A549 (cell line): Measurements from ENCODE around the gene NTN1. TPM values are rescaled to one million over a fixed set of nuclear protein-coding genes. Genes with fewer than 3 reads are reported as not detected.
A peak's percentile ranks its signal among the peaks of the same experiment; 100 is the strongest.

Experiments
- ATAC-seq, 2 experiments: fragments of 200-7000 bp in 1 of 2; fragments of >200 bp in 1 of 2; cut with Nextera tagmentation in 1 of 2; cut with Tn5 transposase in 1 of 2; 3 replicates each; pipeline versions ENCODE4 v1.8.0 to v1.9.1; 2018 to 2020; ENCODE audit warnings: mild to moderate bottlenecking in 1 of 2, moderate library complexity in 1 of 2
- CTCF ChIA-PET: fragments of 300-600 bp; sonication (Branson Sonifier 250); formaldehyde crosslinking; extraction: SDS; loops from one replicate; lab custom pipeline; 2021; ENCODE audit warnings: antibody characterized with exemption, inconsistent platforms; lab: Yijun Ruan, JAX
- POLR2A ChIA-PET: fragments of 350-600 bp; formaldehyde crosslinking; extraction: SDS; loops from one replicate; lab custom pipeline; 2021; ENCODE audit warnings: antibody characterized with exemption, inconsistent platforms; lab: Yijun Ruan, JAX
- DNase-seq, 2 experiments: peaks; one replicate each; pipeline versions ENCODE4 v3.0.0 to v3.0.0-alpha.2; 2011 to 2016; ENCODE audit warnings: low read depth in 1 of 2, low spot score in 1 of 2
- FAIRE-seq: peaks from 2 replicates; lab custom pipeline; 2011; peaks lifted over from hg19 to GRCh38; lab: Jason Lieb, UNC
- H3K27ac ChIP-seq, 2 experiments: fragments of >200 bp; sonication (Bioruptor Twin); formaldehyde crosslinking; 3 replicates each; pipeline ENCODE4 v1.5.1; 2016 to 2017
- H3K4me1 ChIP-seq: fragments of >200 bp; sonication (Bioruptor Twin); formaldehyde crosslinking; 3 replicates; pipeline ENCODE4 v1.6.1; 2016
- H3K4me2 ChIP-seq: fragments of >200 bp; sonication (Bioruptor Twin); formaldehyde crosslinking; 3 replicates; pipeline ENCODE4 v1.6.1; 2016
- H3K4me3 ChIP-seq: fragments of >200 bp; sonication (Bioruptor Twin); formaldehyde crosslinking; 3 replicates; pipeline ENCODE4 v1.5.1; 2016
- H3K9me3 ChIP-seq: fragments of >200 bp; sonication (Bioruptor Twin); formaldehyde crosslinking; 3 replicates; pipeline ENCODE4 v1.6.1; 2016
- BCL3 ChIP-seq: fragments of >200 bp; sonication (Bioruptor Twin); formaldehyde crosslinking; IDR thresholded peaks from 3 replicates; pipeline ENCODE4 v1.6.1; 2016
- EHF ChIP-seq: fragments of 250-450 bp; sonication (Bioruptor Pico); IDR thresholded peaks from 2 replicates; pipeline ENCODE4 v1.5.0; 2020; ENCODE audit warnings: mild to moderate bottlenecking
- EHMT2 ChIP-seq: fragments of 200-600 bp; sonication (generic); IDR thresholded peaks from 2 replicates; pipeline ENCODE4 v1.6.1; 2016; ENCODE audit warnings: antibody characterized with exemption, low read depth, mild to moderate bottlenecking, moderate library complexity
- ELK1 ChIP-seq: fragments of 150-350 bp; IDR thresholded peaks from 2 replicates; pipeline ENCODE4 v1.6.1; 2014; ENCODE audit warnings: low read depth, mild to moderate bottlenecking, low read length
- FOXS1 ChIP-seq: fragments of 250-450 bp; sonication (Bioruptor Pico); IDR thresholded peaks from 2 replicates; pipeline ENCODE4 v1.5.0; 2020; ENCODE audit warnings: mild to moderate bottlenecking, moderate library complexity
- HDAC2 ChIP-seq: fragments of 200-600 bp; sonication (generic); IDR thresholded peaks from 2 replicates; pipeline ENCODE4 v1.6.1; 2016
- HES2 ChIP-seq: fragments of >200 bp; sonication (Bioruptor Twin); formaldehyde crosslinking; IDR thresholded peaks from 2 replicates; pipeline ENCODE4 v1.6.1; 2016
- HOXA7 ChIP-seq: fragments of 250-450 bp; sonication (Bioruptor Pico); IDR thresholded peaks from 2 replicates; pipeline ENCODE4 v1.5.0; 2020; ENCODE audit warnings: mild to moderate bottlenecking, moderate library complexity
- HOXB13 ChIP-seq: fragments of 250-450 bp; sonication (Bioruptor Pico); IDR thresholded peaks from 2 replicates; pipeline ENCODE4 v1.5.0; 2020; ENCODE audit warnings: low read depth, mild to moderate bottlenecking, moderate library complexity
- JUN ChIP-seq, 2 experiments: fragments of >200 bp; sonication (Bioruptor Twin); formaldehyde crosslinking; IDR thresholded peaks; 2 replicates in 1 of 2; 3 replicates in 1 of 2; pipeline ENCODE4 v1.6.1; 2016 to 2017
- MAFK ChIP-seq: fragments of 450-650 bp; IDR thresholded peaks from 2 replicates; pipeline ENCODE4 v1.6.1; 2014; ENCODE audit not compliant: partially characterized antibody
- MAX ChIP-seq: IDR thresholded peaks from 2 replicates; pipeline ENCODE4 v1.6.1; 2012
- MAZ ChIP-seq: fragments of 150-350 bp; IDR thresholded peaks from 2 replicates; pipeline ENCODE4 v1.6.1; 2014; ENCODE audit warnings: antibody characterized with exemption, low read depth, low read length, borderline replicate concordance
- NFE2L2 ChIP-seq: fragments of 150-350 bp; conservative IDR thresholded peaks from 2 replicates; pipeline ENCODE4 v1.6.1; 2014; ENCODE audit warnings: low read length
- NPAS2 ChIP-seq: fragments of 250-450 bp; sonication (Bioruptor Pico); IDR thresholded peaks from 2 replicates; pipeline ENCODE4 v1.8.0; 2022; ENCODE audit warnings: mild to moderate bottlenecking, moderate library complexity, borderline replicate concordance
- NR3C1 ChIP-seq: fragments of >200 bp; sonication (Bioruptor Twin); formaldehyde crosslinking; IDR thresholded peaks from 3 replicates; pipeline ENCODE4 v1.6.1; 2017
- PHF8 ChIP-seq: fragments of 200-600 bp; sonication (generic); IDR thresholded peaks from 2 replicates; pipeline ENCODE4 v1.6.1; 2016; ENCODE audit warnings: low read depth, mild to moderate bottlenecking, antibody characterized with exemption, moderate library complexity, borderline replicate concordance
- POLR2A ChIP-seq: IDR thresholded peaks from 2 replicates; pipeline ENCODE4 v1.6.1; 2012; ENCODE audit warnings: mild to moderate bottlenecking, low read length
- RAD21 ChIP-seq, 2 experiments: fragments of >200 bp in 1 of 2; sonication (Bioruptor Twin) in 1 of 2; formaldehyde crosslinking in 1 of 2; IDR thresholded peaks in 1 of 2; conservative IDR thresholded peaks in 1 of 2; 2 replicates in 1 of 2; 3 replicates in 1 of 2; pipeline ENCODE4 v1.6.1; 2012 to 2018; ENCODE audit warnings: inconsistent platforms in 1 of 2
- RARB ChIP-seq: fragments of 250-450 bp; sonication (Bioruptor Pico); IDR thresholded peaks from 2 replicates; pipeline ENCODE4 v1.8.0; 2021; ENCODE audit warnings: mild to moderate bottlenecking, moderate library complexity
- RCOR1 ChIP-seq: fragments of 150-350 bp; IDR thresholded peaks from 2 replicates; pipeline ENCODE4 v1.6.1; 2014; ENCODE audit warnings: antibody characterized with exemption, low read length, low read depth
- RNF2 ChIP-seq: fragments of 200-600 bp; sonication (generic); IDR thresholded peaks from 2 replicates; pipeline ENCODE4 v1.6.1; 2016; ENCODE audit warnings: low read depth, mild to moderate bottlenecking, antibody characterized with exemption, moderate library complexity, borderline replicate concordance
- WGBS: methylation state at CpG from one replicate; pipeline ENCODE4 v1.1.6; 2017; ENCODE audit errors: missing lambda C conversion rate; 5-methylcytosine and 5-hydroxymethylcytosine counted together
- polyA plus RNA-seq, 4 experiments: library from polyadenylated mRNA; depleted of rRNA in 3 of 4; stranded (reverse); fragments of >200 nt; fragmentation: RNase III in 1 of 4; extraction: RNeasy Plus Mini Kit Qiagen cat#74134 plus additional on column Dnase treatment in 1 of 4; gene quantifications; 2 replicates in 3 of 4; 3 replicates in 1 of 4; pipeline ENCODE4 v1.2.3, GENCODE V29; 2011 to 2017

Gene NTN1
- polyA plus RNA-seq, 2 of the 4 experiments (the other 2 are of a cell fraction): 0.12 to 0.13 TPM

GRCh38 chr17:9204637-9205329, 183.5 kb downstream of the NTN1 start:
- FAIRE-seq: no peak
- Histone ChIP-seq H3K9me3 (no peaks in the 10 kb centered on the region), H3K4me2 (no peak overlapping the region), H3K4me1 (no peaks in the 10 kb centered on the region), H3K27ac (no peak overlapping the region), H3K4me3 (no peak overlapping the region)
- TF ChIP-seq HDAC2 (no peak), FOXS1 (no peak), NPAS2 (CRISPR knock-in tag) (no peak), ELK1 (no peak), NFE2L2 (no peak), PHF8 (no peak), JUN (IDR thresholded peaks at IDR 0.05) (no peak), POLR2A (no peak), RNF2 (no peak)
- ChIA-PET POLR2A (no interaction called here), CTCF (interaction anchor here (0.6 to 0.9 kb wide), 2 partner anchors 9 to 12 kb away, joined by 3 read pairs; no protein-coding TSS in a partner anchor)
- ATAC-seq: no peak
- DNase-seq: no peak
- 52% methylated on average over 5 of the region's 5 CpGs for WGBS

- Histone ChIP-seq H3K4me3 (no peak overlapping the region), H3K27ac (no peak overlapping the region), H3K4me2 (no peak overlapping the region), H3K9me3 (no peaks in the 10 kb centered on the region), H3K4me1 (no peaks in the 10 kb centered on the region)
- no peak for FAIRE-seq
- 65% methylated on average over 12 of the region's 14 CpGs for WGBS
- no peak for DNase-seq
- POLR2A ChIA-PET: no interaction called here
- peak in 1 of 2 experiments; percentile 16; a peak in 1 of 6 replicates for ATAC-seq
- CTCF ChIA-PET: interaction anchor here (1.0 to 1.2 kb wide), 2 partner anchors 23 to 27 kb away, joined by 3 read pairs; no protein-coding TSS in a partner anchor
- TF ChIP-seq HOXB13 (no peak), FOXS1 (no peak), BCL3 (no peak)
Observed at GRCh38 chr17:9205520-9206409, 184.5 kb downstream of the NTN1 start.

GRCh38 chr17:9206410-9206703, 185.0 kb downstream of the NTN1 start:
- no peaks in the 10 kb centered on the region for H3K9me3 ChIP-seq
- no peak for ATAC-seq
- H3K4me1 ChIP-seq: no peaks in the 10 kb centered on the region
- FAIRE-seq: no peak
- WGBS: 20% methylated on average over 5 of the region's 8 CpGs
- no peak for TF ChIP-seq HOXA7 (CRISPR knock-in tag)
- TF ChIP-seq RARB (CRISPR knock-in tag): no peak
- TF ChIP-seq MAFK: no peak
- TF ChIP-seq RAD21 (conservative IDR thresholded peaks at IDR 0.05 in 1 of 2, IDR thresholded peaks at IDR 0.05 in 1 of 2): no peak
- no peak for TF ChIP-seq HES2
- no peak for TF ChIP-seq EHMT2
- no peak for TF ChIP-seq MAX
- no peak for TF ChIP-seq MAZ
- TF ChIP-seq RCOR1: no peak
- TF ChIP-seq FOXS1: no peak
- TF ChIP-seq HOXB13: no peak
- TF ChIP-seq EHF (CRISPR knock-in tag): no peak
- no peak for TF ChIP-seq NR3C1
- no peak for TF ChIP-seq HDAC2
- TF ChIP-seq BCL3: no peak
- TF ChIP-seq, all 56 proteins: peak for 0
- H3K27ac ChIP-seq: no peak overlapping the region
- no peak overlapping the region for H3K4me3 ChIP-seq
- ChIA-PET POLR2A (no interaction called here), CTCF (interaction anchor here (1.2 kb wide), 1 partner anchor 24 kb away, joined by 3 read pairs; no protein-coding TSS in a partner anchor)
- DNase-seq: no peak
- H3K4me2 ChIP-seq: peak overlapping the region; percentile 34; the same call in 1 of the 3 replicates
